Stimulated activated CD4-positive, alpha-beta T cell treated with anti-CD3 and anti-CD28 coated beads, TNF-alpha, amount 100 ng/mL, for 1 hour (primary cell): ENCODE data around the gene MAP3K3.

ENCODE experiments used
- DNase-seq, 3 donors: peaks; one replicate each; pipeline ENCODE4 v3.0.0-alpha.2; 2020; ENCODE audit warnings: low read depth in 3 of 3, low spot score in 1 of 3

MAP3K3 gene

GRCh38 chr17:63693411-63694113 is 71.3 kb downstream of the MAP3K3 start:
- DNase-seq: no peak

- DNase-seq: peak in 1 of 3 donors; percentile 20
Measured at GRCh38 chr17:63694229-63694949, 72.2 kb downstream of the MAP3K3 start.

- peak in 1 of 3 donors; percentile 20 for DNase-seq
Measured at GRCh38 chr17:63694950-63695773, 72.9 kb downstream of the MAP3K3 start.

- no peak for DNase-seq
Measured at GRCh38 chr17:63695889-63696288, 73.7 kb downstream of the MAP3K3 start.

- no peak for DNase-seq
Measured at GRCh38 chr17:63696381-63696961, 74.3 kb downstream of the MAP3K3 start.

- DNase-seq: peak; percentile 58 to 69 (median 60)
Measured at GRCh38 chr17:63697341-63698286, 75.4 kb downstream of the MAP3K3 start.

GRCh38 chr17:63698381-63698885 is 76.2 kb downstream of the MAP3K3 start:
- no peak for DNase-seq

- peak; percentile 61 to 87 (median 86) for DNase-seq
Measured at GRCh38 chr17:63698886-63699637, 76.8 kb downstream of the MAP3K3 start.

GRCh38 chr17:63699638-63700527 is 77.7 kb downstream of the MAP3K3 start, which contains the start of gene LIMD2:
LIMD2 (minus strand) TSS chr17:63700125; CDS start chr17:63699298, 827 bp downstream.
- peak; percentile 74 to 81 (median 74) for DNase-seq

- DNase-seq: peak in 2 of 3 donors; percentile 18 to 39
Measured at GRCh38 chr17:63700528-63701455, 78.6 kb downstream of the MAP3K3 start.

- no peak for DNase-seq
Measured at GRCh38 chr17:63701456-63701820, 79.2 kb downstream of the MAP3K3 start.

- peak; percentile 42 to 59 (median 53) for DNase-seq
Measured at GRCh38 chr17:63701868-63702720, 79.9 kb downstream of the MAP3K3 start.

- no peak for DNase-seq
Measured at GRCh38 chr17:63702721-63703015, 80.5 kb downstream of the MAP3K3 start.

- no peak for DNase-seq
Measured at GRCh38 chr17:63703029-63703428, 80.8 kb downstream of the MAP3K3 start.

- DNase-seq: no peak
Measured at GRCh38 chr17:63703556-63704258, 81.5 kb downstream of the MAP3K3 start.

- DNase-seq: no peak
Measured at GRCh38 chr17:63704259-63704576, 82.0 kb downstream of the MAP3K3 start.
